AG10803 (cell line): Measurements from ENCODE around the gene RAB3GAP1.
"Not testable (repeated sequence)": the region's sequence is repeated elsewhere in the genome, so short reads cannot be mapped to it uniquely, and the experiment has no call there.

Experiments used
- DNase-seq: peaks from one replicate; pipeline ENCODE4 v3.0.0; 2010; ENCODE audit warnings: low read depth
- H3K4me3 ChIP-seq: 2 replicates; pipeline ENCODE4 v1.5.1; 2011; ENCODE audit warnings: mild to moderate bottlenecking, low read length, control low read depth
- TF ChIP-seq, protein P1 (sequence below): conservative IDR thresholded peaks from 2 replicates; pipeline ENCODE4 v1.5.1; 2011; ENCODE audit warnings: mild to moderate bottlenecking, low read length, control low read depth, inconsistent platforms

The RAB3GAP1 gene

DNA sequence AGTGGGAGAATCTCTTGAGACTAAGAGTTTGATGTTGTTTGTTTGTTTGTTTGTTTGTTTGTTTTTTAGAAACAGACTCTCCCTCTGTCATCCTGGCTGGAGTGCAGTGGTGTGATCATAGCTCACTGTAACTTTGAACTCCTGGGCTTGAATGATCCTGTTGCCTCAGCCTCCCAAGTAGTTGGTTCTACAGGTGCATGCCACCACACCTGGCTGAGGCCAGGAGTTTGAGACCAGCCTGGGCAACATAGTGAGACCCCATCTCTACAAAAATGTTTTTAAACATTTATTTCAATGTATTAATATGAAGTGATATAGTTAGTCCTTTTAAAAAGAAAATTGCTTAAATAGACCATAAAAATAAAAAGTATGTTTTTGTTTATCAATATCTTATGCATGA is 40.5 kb upstream of the RAB3GAP1 start:
- DNase-seq: no peak
- H3K4me3 ChIP-seq: no peak overlapping the region
- TF ChIP-seq, protein P1, sequence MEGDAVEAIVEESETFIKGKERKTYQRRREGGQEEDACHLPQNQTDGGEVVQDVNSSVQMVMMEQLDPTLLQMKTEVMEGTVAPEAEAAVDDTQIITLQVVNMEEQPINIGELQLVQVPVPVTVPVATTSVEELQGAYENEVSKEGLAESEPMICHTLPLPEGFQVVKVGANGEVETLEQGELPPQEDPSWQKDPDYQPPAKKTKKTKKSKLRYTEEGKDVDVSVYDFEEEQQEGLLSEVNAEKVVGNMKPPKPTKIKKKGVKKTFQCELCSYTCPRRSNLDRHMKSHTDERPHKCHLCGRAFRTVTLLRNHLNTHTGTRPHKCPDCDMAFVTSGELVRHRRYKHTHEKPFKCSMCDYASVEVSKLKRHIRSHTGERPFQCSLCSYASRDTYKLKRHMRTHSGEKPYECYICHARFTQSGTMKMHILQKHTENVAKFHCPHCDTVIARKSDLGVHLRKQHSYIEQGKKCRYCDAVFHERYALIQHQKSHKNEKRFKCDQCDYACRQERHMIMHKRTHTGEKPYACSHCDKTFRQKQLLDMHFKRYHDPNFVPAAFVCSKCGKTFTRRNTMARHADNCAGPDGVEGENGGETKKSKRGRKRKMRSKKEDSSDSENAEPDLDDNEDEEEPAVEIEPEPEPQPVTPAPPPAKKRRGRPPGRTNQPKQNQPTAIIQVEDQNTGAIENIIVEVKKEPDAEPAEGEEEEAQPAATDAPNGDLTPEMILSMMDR: no peak

DNA sequence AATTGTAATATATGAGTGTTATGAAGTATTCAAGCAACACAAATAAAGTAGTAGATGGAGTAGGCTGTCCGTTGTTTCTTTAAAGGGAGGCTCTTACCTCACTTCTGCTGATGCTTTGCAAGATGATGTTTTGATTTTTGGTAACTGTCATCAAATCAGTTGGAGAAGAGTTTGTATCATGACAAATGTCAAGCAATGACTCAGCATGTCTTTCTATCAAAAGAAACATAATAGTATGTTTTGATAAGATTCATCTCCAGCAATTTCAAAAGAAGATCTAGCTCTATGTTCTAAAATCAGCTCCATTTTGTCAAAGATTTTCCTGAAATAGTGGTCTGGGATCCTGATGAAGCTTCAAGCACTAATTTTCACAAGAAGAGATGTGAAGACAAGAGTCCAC is 30.5 kb upstream of the RAB3GAP1 start:
- no peak overlapping the region for H3K4me3 ChIP-seq
- DNase-seq: no peak
- TF ChIP-seq, protein P1: no peak

DNA sequence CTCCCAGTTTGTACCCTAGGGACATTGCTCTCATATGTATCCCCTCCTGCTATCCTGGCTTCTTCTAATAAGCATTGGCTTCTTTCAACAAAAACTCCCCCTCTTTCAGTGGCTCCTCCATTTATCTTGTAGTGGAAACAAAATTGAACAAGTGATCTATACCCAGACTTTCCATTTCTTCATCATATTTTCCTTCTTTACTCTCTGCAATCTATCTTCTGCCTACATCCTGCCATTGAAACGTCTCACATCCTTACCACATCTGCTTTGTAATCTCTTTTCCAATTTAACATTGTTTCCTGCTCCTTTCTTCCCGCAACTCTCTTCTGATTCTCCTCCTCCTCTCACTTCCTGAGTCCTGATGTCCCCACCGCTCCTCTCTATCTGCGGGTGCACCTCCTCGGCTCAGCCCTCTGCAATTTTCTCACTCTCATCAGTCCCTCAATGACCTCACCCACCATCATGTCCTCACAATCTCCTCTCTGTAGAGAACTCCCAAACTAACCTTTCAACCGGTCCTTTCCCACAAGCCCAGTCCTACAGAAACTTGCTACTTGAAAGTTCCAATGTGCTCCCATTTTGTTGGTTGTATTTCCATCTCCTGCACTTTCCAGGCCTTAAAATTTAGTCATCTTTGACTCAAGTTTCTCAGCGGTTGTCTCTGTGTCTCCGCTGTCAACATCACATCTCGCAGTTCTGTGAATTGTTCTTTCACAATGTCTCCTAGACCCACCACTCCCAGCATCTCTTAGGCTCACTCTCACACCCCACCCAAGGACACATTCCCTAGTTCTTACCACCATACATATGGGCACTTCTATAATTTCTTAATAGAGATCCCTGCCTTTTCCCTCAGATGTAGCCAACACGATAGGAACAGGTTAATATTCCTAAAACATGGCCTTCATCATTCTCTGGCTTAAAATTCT is 28.9 kb upstream of the RAB3GAP1 start:
- no peak overlapping the region for H3K4me3 ChIP-seq
- TF ChIP-seq, protein P1: no peak
- no peak for DNase-seq

DNA sequence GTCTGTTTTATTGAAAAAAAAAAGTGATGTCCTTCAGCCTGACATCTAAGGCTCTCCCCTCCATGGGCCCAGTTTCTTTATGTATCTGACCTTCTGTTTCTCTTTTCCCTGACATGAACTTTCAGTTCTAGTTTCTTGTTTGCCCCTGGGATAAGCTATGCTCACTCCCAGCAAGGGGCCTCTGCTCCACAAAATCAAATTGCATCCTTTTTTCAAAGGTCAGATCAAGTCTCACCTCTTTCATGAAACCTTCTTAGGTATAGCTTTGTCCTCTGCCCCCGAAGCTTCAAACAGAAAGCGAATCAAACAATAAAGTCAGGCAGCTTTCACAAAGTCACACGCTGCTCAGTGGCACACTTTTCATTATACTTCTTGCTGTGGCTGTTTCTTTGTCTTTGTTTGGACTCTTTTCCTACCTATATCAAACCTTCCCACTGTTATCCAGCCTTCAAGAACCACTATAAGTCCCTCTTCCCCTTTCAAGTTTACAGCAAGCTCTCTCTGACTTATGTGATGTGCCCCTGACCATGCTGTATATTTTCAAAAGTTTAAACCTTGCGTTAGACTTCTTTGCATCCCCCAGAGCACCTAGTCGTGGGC is 28.1 kb upstream of the RAB3GAP1 start:
- TF ChIP-seq, protein P1: no peak
- H3K4me3 ChIP-seq: no peak overlapping the region

DNA sequence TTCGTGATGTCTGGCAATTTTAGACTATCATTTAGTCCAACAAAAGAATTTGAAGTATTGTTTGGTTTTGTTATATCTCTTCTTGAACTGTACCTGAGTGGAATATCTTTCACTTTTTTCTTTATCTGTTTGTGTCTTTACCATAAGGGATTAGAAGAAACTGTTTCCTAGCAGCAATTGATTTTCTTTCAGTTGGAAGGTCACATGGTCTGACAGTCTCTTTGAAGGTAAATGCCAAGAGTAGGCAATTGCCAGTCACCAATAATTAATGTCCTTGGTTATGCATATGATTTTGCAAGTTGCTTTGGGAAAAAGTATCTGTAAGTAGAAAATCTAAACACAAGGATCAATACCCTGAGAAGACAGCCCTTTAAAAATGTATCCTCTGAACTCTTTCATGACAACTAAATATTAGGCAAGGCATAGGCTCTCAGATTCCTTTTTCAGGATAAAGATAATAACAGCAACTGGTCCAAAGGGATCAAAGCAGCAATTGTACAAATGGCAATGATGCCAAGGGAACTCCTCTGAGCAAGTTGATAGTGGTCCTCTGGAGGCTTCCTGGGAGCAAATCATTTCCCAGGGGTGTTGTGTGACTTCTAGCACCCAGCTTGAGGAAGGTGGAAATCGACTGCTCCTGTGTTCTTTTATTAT is 22.5 kb upstream of the RAB3GAP1 start:
- no peak overlapping the region for H3K4me3 ChIP-seq
- DNase-seq: no peak
- TF ChIP-seq, protein P1: no peak

More for the DNA sequence above, 28.1 kb upstream of the RAB3GAP1 start:
- DNase-seq: no peak

DNA sequence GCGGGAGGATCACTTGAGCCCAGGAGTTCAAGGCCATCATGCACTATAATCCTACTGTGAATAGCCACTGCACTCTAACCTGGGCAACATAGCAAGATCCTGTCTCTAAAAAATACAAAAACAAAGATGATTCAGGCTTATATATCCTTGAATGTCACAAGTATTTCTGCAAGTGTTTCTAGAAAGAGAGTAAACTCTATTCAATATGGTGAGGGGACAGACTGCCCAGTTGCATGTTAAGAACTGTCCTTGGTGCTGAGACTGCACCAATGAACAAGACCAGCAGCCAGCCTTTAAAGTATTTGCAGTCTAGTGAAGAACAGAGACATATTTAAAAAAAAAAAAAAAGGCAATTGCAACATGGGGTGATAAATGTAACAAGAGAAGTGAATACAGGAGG is 21.3 kb upstream of the RAB3GAP1 start:
- DNase-seq: peak; percentile 40
- TF ChIP-seq, protein P1: no peak
- no peak overlapping the region for H3K4me3 ChIP-seq

DNA sequence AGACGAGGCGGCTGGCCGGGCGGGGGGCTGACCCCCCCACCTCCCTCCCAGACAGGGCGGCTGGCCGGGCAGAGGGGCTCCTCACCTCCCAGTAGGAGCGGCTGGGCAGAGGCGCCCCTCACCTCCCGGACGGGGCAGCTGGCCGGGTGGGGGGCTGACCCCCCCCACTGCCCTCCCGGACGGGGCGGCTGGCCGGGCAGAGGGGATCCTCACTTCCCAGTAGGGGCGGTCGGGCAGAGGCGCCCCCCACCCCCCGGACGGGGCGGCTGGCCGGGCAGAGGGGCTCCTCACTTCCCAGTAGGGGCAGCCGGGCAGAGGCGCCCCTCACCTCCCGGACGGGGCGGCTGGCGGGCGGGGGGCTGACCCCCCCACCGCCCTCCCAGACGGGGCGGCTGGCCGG is 18.9 kb upstream of the RAB3GAP1 start:
- H3K4me3 ChIP-seq, DNase-seq: not testable (repeated sequence)
